ENCODE results near the gene SCARB2.

SCARB2 gene, protein sequence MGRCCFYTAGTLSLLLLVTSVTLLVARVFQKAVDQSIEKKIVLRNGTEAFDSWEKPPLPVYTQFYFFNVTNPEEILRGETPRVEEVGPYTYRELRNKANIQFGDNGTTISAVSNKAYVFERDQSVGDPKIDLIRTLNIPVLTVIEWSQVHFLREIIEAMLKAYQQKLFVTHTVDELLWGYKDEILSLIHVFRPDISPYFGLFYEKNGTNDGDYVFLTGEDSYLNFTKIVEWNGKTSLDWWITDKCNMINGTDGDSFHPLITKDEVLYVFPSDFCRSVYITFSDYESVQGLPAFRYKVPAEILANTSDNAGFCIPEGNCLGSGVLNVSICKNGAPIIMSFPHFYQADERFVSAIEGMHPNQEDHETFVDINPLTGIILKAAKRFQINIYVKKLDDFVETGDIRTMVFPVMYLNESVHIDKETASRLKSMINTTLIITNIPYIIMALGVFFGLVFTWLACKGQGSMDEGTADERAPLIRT

DNA sequence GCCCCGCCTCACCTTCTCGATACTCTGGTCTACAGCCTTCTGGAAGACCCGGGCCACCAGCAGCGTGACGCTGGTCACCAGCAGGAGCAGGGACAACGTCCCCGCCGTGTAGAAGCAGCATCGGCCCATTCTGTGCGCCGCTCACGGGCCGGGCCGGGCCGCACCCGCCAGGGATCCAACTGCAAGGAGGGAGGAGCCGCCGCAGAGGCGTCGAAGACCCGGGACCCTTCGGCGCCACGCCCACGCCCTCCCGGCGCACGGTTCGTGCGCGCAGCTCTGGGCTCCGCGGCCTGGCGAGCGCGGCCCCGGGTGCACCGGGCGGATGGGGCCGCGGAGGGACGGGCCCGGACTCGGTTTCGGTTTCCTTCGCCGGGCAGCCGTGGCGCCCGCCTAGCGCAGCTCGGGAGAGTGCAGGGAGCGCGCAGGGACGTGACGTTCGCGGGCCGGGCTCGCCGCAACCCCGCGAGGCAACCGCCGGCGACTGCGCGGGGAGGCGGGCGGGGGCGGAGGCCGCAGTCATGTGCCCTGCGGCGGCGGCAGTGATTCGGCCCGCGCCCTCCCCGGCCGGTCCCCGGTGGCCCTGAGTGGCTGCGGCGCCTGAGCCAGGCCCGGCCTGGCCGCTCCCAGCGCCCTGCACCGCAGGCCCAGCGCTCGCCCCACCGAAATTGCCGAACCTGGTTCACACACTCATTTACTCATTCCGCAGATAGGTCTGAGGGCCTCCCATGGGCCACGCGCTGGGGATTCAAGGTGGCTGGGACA is at the start of gene SCARB2:
Gene SCARB2, minus strand, starts transcription at position 410 of the 762 bp plus-strand sequence. Its CDS starts 281 bp downstream, at position 129.
- DNase-seq (ENCODE audit: low read depth): peak; percentile 88
- H3K4me3 ChIP-seq (ENCODE audit: low read length): peak within 1 kb of the TSS; percentile 79
- TF ChIP-seq, protein P1, sequence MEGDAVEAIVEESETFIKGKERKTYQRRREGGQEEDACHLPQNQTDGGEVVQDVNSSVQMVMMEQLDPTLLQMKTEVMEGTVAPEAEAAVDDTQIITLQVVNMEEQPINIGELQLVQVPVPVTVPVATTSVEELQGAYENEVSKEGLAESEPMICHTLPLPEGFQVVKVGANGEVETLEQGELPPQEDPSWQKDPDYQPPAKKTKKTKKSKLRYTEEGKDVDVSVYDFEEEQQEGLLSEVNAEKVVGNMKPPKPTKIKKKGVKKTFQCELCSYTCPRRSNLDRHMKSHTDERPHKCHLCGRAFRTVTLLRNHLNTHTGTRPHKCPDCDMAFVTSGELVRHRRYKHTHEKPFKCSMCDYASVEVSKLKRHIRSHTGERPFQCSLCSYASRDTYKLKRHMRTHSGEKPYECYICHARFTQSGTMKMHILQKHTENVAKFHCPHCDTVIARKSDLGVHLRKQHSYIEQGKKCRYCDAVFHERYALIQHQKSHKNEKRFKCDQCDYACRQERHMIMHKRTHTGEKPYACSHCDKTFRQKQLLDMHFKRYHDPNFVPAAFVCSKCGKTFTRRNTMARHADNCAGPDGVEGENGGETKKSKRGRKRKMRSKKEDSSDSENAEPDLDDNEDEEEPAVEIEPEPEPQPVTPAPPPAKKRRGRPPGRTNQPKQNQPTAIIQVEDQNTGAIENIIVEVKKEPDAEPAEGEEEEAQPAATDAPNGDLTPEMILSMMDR (IDR thresholded peaks at IDR 0.05; ENCODE audit: insufficient read depth, low read depth, low read length, missing control alignments): no peak

DNA sequence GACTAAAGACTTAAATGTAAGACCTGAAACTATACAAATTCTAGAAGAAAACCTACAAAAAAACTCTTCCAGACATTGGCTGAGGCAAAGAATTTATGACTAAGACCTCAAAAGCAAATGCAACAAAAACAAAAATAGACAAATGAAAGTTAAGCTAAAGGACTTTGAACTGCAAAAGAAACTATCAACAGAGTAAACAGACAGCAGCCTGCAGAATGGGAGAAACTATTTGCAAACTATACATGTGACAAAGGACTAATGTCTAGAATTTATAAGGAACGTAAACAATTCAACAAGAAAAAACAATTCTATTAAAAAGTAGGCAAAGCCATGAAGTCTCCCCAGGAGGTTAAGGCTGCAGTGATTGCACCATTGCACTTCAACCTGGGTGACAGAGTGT is 46.9 kb upstream of the SCARB2 start:
- no peak for DNase-seq (ENCODE audit: low read depth)
- TF ChIP-seq, protein P1 (IDR thresholded peaks at IDR 0.05; ENCODE audit: insufficient read depth, low read depth, low read length, missing control alignments): no peak
- H3K4me3 ChIP-seq (ENCODE audit: low read length): no peak overlapping the region

DNA sequence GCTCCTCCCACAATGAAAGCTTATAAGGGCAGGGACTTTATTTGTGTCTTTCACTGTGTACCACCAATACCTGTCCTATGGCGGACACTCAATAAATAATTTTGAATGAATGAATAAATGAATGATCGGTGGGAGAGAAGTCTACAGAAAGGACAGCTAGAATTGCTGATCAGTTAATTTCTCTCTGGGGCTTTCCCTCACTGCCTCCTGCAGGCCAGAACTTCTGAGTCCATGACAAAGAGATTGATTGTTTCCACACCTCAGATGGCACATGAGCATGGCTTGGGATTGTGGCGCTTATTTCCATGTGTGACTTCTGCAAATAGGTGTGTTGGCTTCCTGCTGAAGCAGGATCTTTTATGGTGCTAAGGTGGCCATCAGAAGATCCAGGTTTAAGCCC is 44.2 kb upstream of the SCARB2 start:
- TF ChIP-seq, protein P1 (IDR thresholded peaks at IDR 0.05; ENCODE audit: insufficient read depth, low read depth, low read length, missing control alignments): no peak
- DNase-seq (ENCODE audit: low read depth): no peak
- no peak overlapping the region for H3K4me3 ChIP-seq (ENCODE audit: low read length)

DNA sequence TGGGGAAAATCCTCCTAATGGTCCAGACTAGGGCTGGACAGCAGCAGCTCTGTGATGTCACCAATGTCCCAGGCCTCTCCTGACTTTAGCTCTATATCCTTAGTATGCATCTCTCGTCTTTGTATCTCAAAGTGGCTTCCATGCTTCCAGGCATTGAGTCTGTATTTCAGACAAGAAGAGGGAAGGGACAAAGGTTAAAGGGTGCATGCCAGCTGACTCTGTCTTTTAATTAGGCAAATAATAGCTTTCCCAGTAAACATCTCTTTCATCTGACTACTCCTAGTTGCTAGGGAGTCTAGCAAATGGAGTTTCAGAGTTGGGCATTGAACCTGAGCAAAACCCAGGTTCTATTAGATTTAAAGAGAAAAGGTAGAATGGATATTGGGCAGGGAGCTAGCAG is 43.3 kb upstream of the SCARB2 start:
- H3K4me3 ChIP-seq (ENCODE audit: low read length): no peak overlapping the region
- no peak for DNase-seq (ENCODE audit: low read depth)
- TF ChIP-seq, protein P1 (IDR thresholded peaks at IDR 0.05; ENCODE audit: insufficient read depth, low read depth, low read length, missing control alignments): no peak

DNA sequence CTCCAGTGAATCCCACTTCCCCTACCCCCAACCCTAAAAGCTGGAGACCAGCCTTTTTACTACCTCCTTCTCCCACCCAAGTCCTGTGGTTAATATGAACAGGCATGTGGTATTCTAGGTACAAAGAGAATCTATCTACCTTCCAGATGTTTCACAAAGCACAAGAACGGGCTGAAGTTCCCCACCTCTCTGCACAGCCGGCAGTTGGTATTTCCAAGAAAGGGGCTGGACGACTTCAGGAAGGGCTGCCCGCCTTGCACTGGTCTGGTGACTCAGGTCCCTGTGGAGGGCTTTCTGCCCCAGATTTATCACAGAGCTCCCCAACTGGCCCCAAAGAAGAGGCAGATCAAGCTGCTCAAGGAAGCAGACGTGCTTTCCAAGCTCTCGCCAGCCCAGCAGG is 42.4 kb upstream of the SCARB2 start:
- no peak for DNase-seq (ENCODE audit: low read depth)
- TF ChIP-seq, protein P1 (IDR thresholded peaks at IDR 0.05; ENCODE audit: insufficient read depth, low read depth, low read length, missing control alignments): no peak
- H3K4me3 ChIP-seq (ENCODE audit: low read length): no peak overlapping the region

DNA sequence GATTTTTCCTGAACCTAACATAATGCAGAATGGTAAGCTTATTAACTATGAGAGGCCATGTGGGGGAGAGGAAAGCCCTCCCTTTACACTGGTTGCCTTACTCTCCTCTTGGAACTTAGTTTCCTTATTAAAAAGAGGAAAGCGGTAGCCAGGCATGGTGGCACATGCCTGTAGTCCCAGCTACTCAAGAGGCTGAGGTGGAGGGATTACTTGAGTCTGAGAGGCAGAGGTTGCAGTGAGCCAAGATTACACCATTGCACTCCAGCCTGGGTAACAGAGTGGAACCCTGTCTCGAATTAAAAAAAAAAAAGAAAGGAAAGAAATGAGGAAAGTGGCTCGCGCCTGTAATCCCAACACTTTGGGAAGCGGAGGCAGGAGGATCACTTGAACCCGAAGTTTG is 39.9 kb upstream of the SCARB2 start:
- no peak for DNase-seq (ENCODE audit: low read depth)
- H3K4me3 ChIP-seq (ENCODE audit: low read length): no peak overlapping the region
- TF ChIP-seq, protein P1 (IDR thresholded peaks at IDR 0.05; ENCODE audit: insufficient read depth, low read depth, low read length, missing control alignments): no peak

Data from epithelial cell of esophagus (primary cell).